ENCODE measurements around the gene UBA7.
A peak's percentile ranks its signal among the peaks of the same experiment; 100 is the strongest.
"Not testable (repeated sequence)": the region's sequence is repeated elsewhere in the genome, so short reads cannot be mapped to it uniquely, and the experiment has no call there.

The UBA7 gene

GRCh38 chr3:49785565-49786356 lies 28.0 kb downstream of the UBA7 start:
- Histone ChIP-seq H3K4me1 (ENCODE audit: control insufficient read depth in 1 of 2, insufficient read depth in 1 of 2, low read depth in 1 of 2, low read length in 1 of 2) (peaks cover 21 to 29% of the 10 kb centered on the region in 2 experiments), H3K9me3 (no peaks in the 10 kb centered on the region), H3K27me3 (peaks cover 13% of the 10 kb centered on the region), H3K36me3 (peaks cover 37% of the 10 kb centered on the region), H3K27ac (peak overlapping the region; percentile 96), H3K4me3 (ENCODE audit: low read depth in 1 of 2, low read length in 1 of 2) (peak overlapping the region; percentile 91 to 97)
- no peak for TF ChIP-seq CTCF (IDR thresholded peaks at IDR 0.05)

GRCh38 chr3:49782277-49782676 lies 31.5 kb downstream of the UBA7 start:
- not testable (repeated sequence) for H3K27ac ChIP-seq; H3K27me3 ChIP-seq; H3K4me3 ChIP-seq (ENCODE audit: low read depth in 1 of 2, low read length in 1 of 2); H3K9me3 ChIP-seq
- peaks cover 56% of the 10 kb centered on the region for H3K36me3 ChIP-seq
- peaks cover 20 to 29% of the 10 kb centered on the region in 2 experiments for H3K4me1 ChIP-seq (ENCODE audit: control insufficient read depth in 1 of 2, insufficient read depth in 1 of 2, low read depth in 1 of 2, low read length in 1 of 2)

- H3K9me3 ChIP-seq = no peaks in the 10 kb centered on the region
- no peaks in the 10 kb centered on the region for H3K27me3 ChIP-seq
- H3K27ac ChIP-seq = no peak overlapping the region
- H3K4me1 ChIP-seq (ENCODE audit: control insufficient read depth in 1 of 2, insufficient read depth in 1 of 2, low read depth in 1 of 2, low read length in 1 of 2) = peaks cover 15 to 23% of the 10 kb centered on the region in 2 experiments
- TF ChIP-seq CTCF (IDR thresholded peaks at IDR 0.05) = no peak
- peaks cover 63% of the 10 kb centered on the region for H3K36me3 ChIP-seq
- H3K4me3 ChIP-seq (ENCODE audit: low read depth in 1 of 2, low read length in 1 of 2) = no peak overlapping the region
Measured at GRCh38 chr3:49781415-49782199, 32.1 kb downstream of the UBA7 start.

GRCh38 chr3:49780975-49781365 lies 32.8 kb downstream of the UBA7 start:
- H3K4me3 ChIP-seq (ENCODE audit: low read depth in 1 of 2, low read length in 1 of 2); H3K9me3 ChIP-seq; H3K27ac ChIP-seq; H3K27me3 ChIP-seq: not testable (repeated sequence)
- H3K36me3 ChIP-seq = peaks cover 68% of the 10 kb centered on the region
- H3K4me1 ChIP-seq (ENCODE audit: control insufficient read depth in 1 of 2, insufficient read depth in 1 of 2, low read depth in 1 of 2, low read length in 1 of 2) = peaks cover 15 to 23% of the 10 kb centered on the region in 2 experiments

- Histone ChIP-seq H3K27ac (no peak overlapping the region), H3K27me3 (no peaks in the 10 kb centered on the region), H3K9me3 (no peaks in the 10 kb centered on the region), H3K36me3 (peaks cover 74% of the 10 kb centered on the region), H3K4me3 (ENCODE audit: low read depth in 1 of 2, low read length in 1 of 2) (no peak overlapping the region), H3K4me1 (ENCODE audit: control insufficient read depth in 1 of 2, insufficient read depth in 1 of 2, low read depth in 1 of 2, low read length in 1 of 2) (peaks cover 12 to 17% of the 10 kb centered on the region in 2 experiments)
- TF ChIP-seq CTCF (IDR thresholded peaks at IDR 0.05) = no peak
Measured at GRCh38 chr3:49780080-49780974, 33.4 kb downstream of the UBA7 start.

GRCh38 chr3:49779358-49780079 lies 34.2 kb downstream of the UBA7 start:
- no peak overlapping the region for H3K4me3 ChIP-seq (ENCODE audit: low read depth in 1 of 2, low read length in 1 of 2)
- H3K4me1 ChIP-seq (ENCODE audit: control insufficient read depth in 1 of 2, insufficient read depth in 1 of 2, low read depth in 1 of 2, low read length in 1 of 2) = peaks cover 4 to 9% of the 10 kb centered on the region in 2 experiments
- no peak for TF ChIP-seq CTCF (IDR thresholded peaks at IDR 0.05)
- peaks cover 68% of the 10 kb centered on the region for H3K36me3 ChIP-seq
- no peak overlapping the region for H3K27ac ChIP-seq
- no peaks in the 10 kb centered on the region for H3K9me3 ChIP-seq
- no peaks in the 10 kb centered on the region for H3K27me3 ChIP-seq

- not testable (repeated sequence) for H3K4me3 ChIP-seq (ENCODE audit: low read depth in 1 of 2, low read length in 1 of 2); H3K27ac ChIP-seq; H3K27me3 ChIP-seq; H3K4me1 ChIP-seq (ENCODE audit: control insufficient read depth in 1 of 2, insufficient read depth in 1 of 2, low read depth in 1 of 2, low read length in 1 of 2); H3K9me3 ChIP-seq
- peaks cover 41% of the 10 kb centered on the region for H3K36me3 ChIP-seq
Measured at GRCh38 chr3:49776101-49776500, 37.7 kb downstream of the UBA7 start.
